Activated B cell treated with CpG ODN at 0.5 μM for 24 hours (primary cell): Measurements from ENCODE around the gene MTCH2. TPM values are rescaled to one million over a fixed set of nuclear protein-coding genes. Genes with fewer than 3 reads are reported as not detected.
A peak's percentile ranks its signal among the peaks of the same experiment; 100 is the strongest.
"Not testable (repeated sequence)": the region's sequence is repeated elsewhere in the genome, so short reads cannot be mapped to it uniquely, and the experiment has no call there.

Experiments
- ATAC-seq: fragments of 200-7000 bp; cut with Tn5 transposase; one replicate; pipeline ENCODE4 v1.10.0; 2021; ENCODE audit warnings: low read depth, mild to moderate bottlenecking, moderate library complexity
- CTCF ChIA-PET: fragments of 350-600 bp; sonication (Branson Sonifier 250); formaldehyde crosslinking; loops from one replicate; lab custom pipeline; 2021; ENCODE audit warnings: antibody characterized with exemption; lab: Charles Lee
- POLR2A ChIA-PET: fragments of 350-600 bp; sonication (Branson Sonifier 250); formaldehyde crosslinking; loops from one replicate; lab custom pipeline; 2021; ENCODE audit warnings: antibody characterized with exemption; lab: Charles Lee
- DNase-seq: peaks from one replicate; pipeline ENCODE4 v3.0.0; 2022
- H3K27ac Mint-ChIP-seq: one replicate; pipeline ENCODE4 v1.8.0; 2020; ENCODE audit warnings: mixed read lengths
- H3K27me3 Mint-ChIP-seq: one replicate; pipeline ENCODE4 v1.8.0; 2021; ENCODE audit warnings: mixed read lengths
- H3K36me3 Mint-ChIP-seq: one replicate; pipeline ENCODE4 v1.8.0; 2021; ENCODE audit warnings: low read depth, mixed read lengths
- H3K4me1 Mint-ChIP-seq: one replicate; pipeline ENCODE4 v1.8.0; 2021; ENCODE audit warnings: mixed read lengths
- H3K4me3 Mint-ChIP-seq: one replicate; pipeline ENCODE4 v1.8.0; 2020; ENCODE audit warnings: mild to moderate bottlenecking, mixed read lengths
- H3K9me3 Mint-ChIP-seq: one replicate; pipeline ENCODE4 v1.8.0; 2020; ENCODE audit warnings: mixed read lengths
- intact Hi-C: fragments of 100-400 bp; cut with micrococcal nuclease; formaldehyde crosslinking; loops from one replicate; pipeline ENCODE4 v1.15.1; 2024
- total RNA-seq: library from RNA; stranded (reverse); gene quantifications from 2 replicates; pipeline ENCODE4 v1.2.3, GENCODE V29; 2022
- TF ChIP-seq, protein P1 (sequence below): fragments of 200-600 bp; IDR thresholded peaks from one replicate; pipeline ENCODE4 v1.8.0; 2022; ENCODE audit warnings: antibody characterized with exemption, mild to moderate bottlenecking

MTCH2 gene
- total RNA-seq, 1 donor from 2014 or later, result 73.3 TPM

DNA sequence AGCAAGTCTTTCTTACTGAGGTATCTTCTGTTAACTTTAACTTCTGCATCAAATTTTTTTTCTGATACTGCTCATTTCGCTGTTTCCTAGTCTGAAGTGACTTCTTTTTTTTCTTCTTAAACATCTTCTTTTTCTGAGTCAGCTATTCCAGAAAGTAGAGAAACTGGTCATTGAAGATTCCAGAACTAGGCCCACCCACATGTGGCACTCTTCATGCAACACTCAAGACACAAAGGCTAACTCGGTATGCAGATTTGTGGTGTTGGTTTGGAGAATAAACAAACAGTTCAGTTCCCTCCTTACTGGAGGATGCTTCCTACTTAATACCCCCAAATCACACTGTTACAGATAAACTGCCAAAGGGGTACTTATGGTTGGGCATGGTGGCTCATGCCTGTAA, 25.2 kb upstream of the MTCH2 start:
- intact Hi-C loops, result no loop called here
- Mint-ChIP-seq H3K27me3 (no peaks in the 10 kb centered on the region), H3K36me3 (no peaks in the 10 kb centered on the region), H3K4me3 (no peak overlapping the region), H3K27ac (no peak overlapping the region), H3K4me1 (peaks cover 4% of the 10 kb centered on the region), H3K9me3 (no peaks in the 10 kb centered on the region)
- CTCF ChIA-PET, result no interaction called here
- POLR2A ChIA-PET, result interaction anchor here (0.6 to 0.7 kb wide), 2 partner anchors 24 to 49 kb away, joined by 4 to 15 read pairs; no protein-coding TSS in a partner anchor
- TF ChIP-seq, protein P1, sequence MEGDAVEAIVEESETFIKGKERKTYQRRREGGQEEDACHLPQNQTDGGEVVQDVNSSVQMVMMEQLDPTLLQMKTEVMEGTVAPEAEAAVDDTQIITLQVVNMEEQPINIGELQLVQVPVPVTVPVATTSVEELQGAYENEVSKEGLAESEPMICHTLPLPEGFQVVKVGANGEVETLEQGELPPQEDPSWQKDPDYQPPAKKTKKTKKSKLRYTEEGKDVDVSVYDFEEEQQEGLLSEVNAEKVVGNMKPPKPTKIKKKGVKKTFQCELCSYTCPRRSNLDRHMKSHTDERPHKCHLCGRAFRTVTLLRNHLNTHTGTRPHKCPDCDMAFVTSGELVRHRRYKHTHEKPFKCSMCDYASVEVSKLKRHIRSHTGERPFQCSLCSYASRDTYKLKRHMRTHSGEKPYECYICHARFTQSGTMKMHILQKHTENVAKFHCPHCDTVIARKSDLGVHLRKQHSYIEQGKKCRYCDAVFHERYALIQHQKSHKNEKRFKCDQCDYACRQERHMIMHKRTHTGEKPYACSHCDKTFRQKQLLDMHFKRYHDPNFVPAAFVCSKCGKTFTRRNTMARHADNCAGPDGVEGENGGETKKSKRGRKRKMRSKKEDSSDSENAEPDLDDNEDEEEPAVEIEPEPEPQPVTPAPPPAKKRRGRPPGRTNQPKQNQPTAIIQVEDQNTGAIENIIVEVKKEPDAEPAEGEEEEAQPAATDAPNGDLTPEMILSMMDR, result no peak
- DNase-seq, result no peak
- ATAC-seq, result no peak

- no peak overlapping the region for H3K27ac Mint-ChIP-seq
- TF ChIP-seq, protein P1, result no peak
- H3K27me3 Mint-ChIP-seq, result no peaks in the 10 kb centered on the region
Observed at GRCh38 chr11:47667135-47667534, 24.8 kb upstream of the MTCH2 start.

DNA sequence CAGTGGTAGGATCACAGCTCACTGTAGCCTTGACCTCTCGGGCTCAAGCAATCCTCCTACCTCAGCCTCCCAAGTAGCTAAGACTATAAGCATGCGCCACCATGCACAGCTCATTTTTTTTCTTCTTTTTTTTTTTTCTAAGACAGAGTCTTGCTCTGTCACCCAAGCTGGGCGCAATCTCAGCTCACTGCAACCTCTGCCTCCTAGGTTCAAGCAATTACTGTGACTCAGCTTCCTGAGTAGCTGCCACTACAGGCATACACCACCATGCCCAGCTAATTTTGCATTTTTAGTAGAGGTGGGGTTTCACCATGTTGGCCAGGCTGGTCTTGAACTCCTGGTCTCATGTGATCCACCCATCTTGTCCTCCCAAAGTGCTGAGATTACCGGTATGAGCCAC, 22.6 kb upstream of the MTCH2 start:
- intact Hi-C loops, DNase-seq, H3K27ac Mint-ChIP-seq, H3K4me1 Mint-ChIP-seq, H3K4me3 Mint-ChIP-seq, H3K36me3 Mint-ChIP-seq, H3K9me3 Mint-ChIP-seq, H3K27me3 Mint-ChIP-seq: not testable (repeated sequence)
- peak; percentile 48 for ATAC-seq
- CTCF ChIA-PET, result interaction anchor here (0.7 kb wide), 1 partner anchor 51 kb away, joined by 4 read pairs; the partner anchor contains the start of gene AGBL2
- POLR2A ChIA-PET, result interaction anchor here (0.6 to 1.7 kb wide), 2 partner anchors 49 to 1794 kb away, joined by 3 to 5 read pairs; no protein-coding TSS in a partner anchor

More at GRCh38 chr11:47667135-47667534, 24.8 kb upstream of the MTCH2 start:
- peaks cover 4% of the 10 kb centered on the region for H3K4me1 Mint-ChIP-seq
- CTCF ChIA-PET, result no interaction called here
- DNase-seq (no peak), ATAC-seq (no peak)
- no peaks in the 10 kb centered on the region for H3K36me3 Mint-ChIP-seq
- intact Hi-C loops, result no loop called here
- no peaks in the 10 kb centered on the region for H3K9me3 Mint-ChIP-seq
- POLR2A ChIA-PET, result interaction anchor here (0.6 kb wide), 1 partner anchor 25 kb away, joined by 4 read pairs; no protein-coding TSS in a partner anchor
- H3K4me3 Mint-ChIP-seq, result no peak overlapping the region

GRCh38 chr11:47661245-47661644, 18.9 kb upstream of the MTCH2 start:
- Mint-ChIP-seq H3K27ac (no peak overlapping the region), H3K4me3 (no peak overlapping the region), H3K4me1 (peaks cover 4% of the 10 kb centered on the region), H3K36me3 (no peaks in the 10 kb centered on the region), H3K27me3 (no peaks in the 10 kb centered on the region), H3K9me3 (no peaks in the 10 kb centered on the region)
- ATAC-seq, result no peak
- intact Hi-C loops, result no loop called here
- POLR2A ChIA-PET, result no interaction called here
- CTCF ChIA-PET, result no interaction called here
- TF ChIP-seq, protein P1, result no peak
- DNase-seq, result no peak

DNA sequence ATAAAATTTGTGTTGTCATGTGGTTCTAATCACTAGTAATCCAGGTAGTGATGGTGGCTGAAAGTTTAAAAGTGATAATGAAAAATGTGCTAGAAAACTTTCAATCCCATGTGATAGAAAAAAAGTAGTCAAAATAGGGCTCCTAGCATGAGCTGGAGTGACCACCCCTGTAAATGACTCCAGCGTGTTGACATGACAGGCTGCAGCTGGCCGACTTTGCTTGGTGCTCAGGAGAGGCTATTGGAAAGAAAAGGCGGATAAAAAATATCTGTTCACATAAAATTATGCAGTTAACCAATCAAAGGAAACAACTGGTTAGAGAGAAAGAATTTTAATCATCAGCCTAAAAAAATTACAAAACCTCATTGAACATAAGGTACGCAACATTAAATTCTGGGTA, 16.9 kb upstream of the MTCH2 start:
- intact Hi-C loops, result no loop called here
- ChIA-PET CTCF (no interaction called here), POLR2A (no interaction called here)
- Mint-ChIP-seq H3K27me3 (no peaks in the 10 kb centered on the region), H3K9me3 (no peaks in the 10 kb centered on the region), H3K4me3 (no peak overlapping the region), H3K27ac (no peak overlapping the region), H3K4me1 (peaks cover 4% of the 10 kb centered on the region), H3K36me3 (no peaks in the 10 kb centered on the region)
- no peak for ATAC-seq
- no peak for DNase-seq
- TF ChIP-seq, protein P1, result no peak
